HepG2 (cell line): ENCODE measurements around the gene ARL2. TPM values are rescaled to one million over a fixed set of nuclear protein-coding genes. Genes with fewer than 3 reads are reported as not detected.
A peak's percentile ranks its signal among the peaks of the same experiment; 100 is the strongest.

Experiments
- CHCHD3 ChIP-seq: sonication (generic); formaldehyde crosslinking; IDR thresholded peaks from 2 replicates; pipeline ENCODE4 v1.8.0; 2022; ENCODE audit warnings: mild to moderate bottlenecking, missing genetic modification reagents, moderate library complexity
- NFE2L1 ChIP-seq: sonication (generic); formaldehyde crosslinking; IDR thresholded peaks from 2 replicates; pipeline ENCODE4 v1.4.0; 2020; ENCODE audit warnings: missing genetic modification reagents, mild to moderate bottlenecking, borderline replicate concordance
- NR2F6 ChIP-seq, 2 experiments: IDR thresholded peaks; 2 replicates each; pipeline ENCODE4 v1.6.1; 2016; ENCODE audit warnings: antibody characterized with exemption in 1 of 2, mild to moderate bottlenecking in 1 of 2
- THAP11 ChIP-seq: IDR thresholded peaks from 2 replicates; pipeline ENCODE4 v1.6.1; 2016; ENCODE audit warnings: missing biosample characterization, missing genetic modification reagents
- ZBTB8A ChIP-seq: sonication (generic); formaldehyde crosslinking; IDR thresholded peaks from 2 replicates; pipeline ENCODE4 v1.4.0; 2020; ENCODE audit warnings: mild to moderate bottlenecking, low read depth, missing genetic modification reagents, borderline replicate concordance
- ZEB1 ChIP-seq: IDR thresholded peaks from 2 replicates; pipeline ENCODE4 v1.6.1; 2012; ENCODE audit warnings: mild to moderate bottlenecking, low read depth, inconsistent platforms; ENCODE audit not compliant: insufficient replicate concordance
- ZNF136 ChIP-seq: sonication (generic); formaldehyde crosslinking; IDR thresholded peaks from 2 replicates; pipeline ENCODE4 v1.8.1; 2022; ENCODE audit warnings: low read depth, mild to moderate bottlenecking, moderate library complexity, missing genetic modification reagents
- ZNF205 ChIP-seq: IDR thresholded peaks from 2 replicates; pipeline ENCODE4 v1.6.1; 2018; ENCODE audit warnings: missing biosample characterization, missing genetic modification reagents
- ZNF317 ChIP-seq: sonication (generic); formaldehyde crosslinking; IDR thresholded peaks from 2 replicates; pipeline ENCODE4 v1.5.0; 2020; ENCODE audit warnings: mild to moderate bottlenecking, missing genetic modification reagents
- ZNF326 ChIP-seq: sonication (generic); formaldehyde crosslinking; IDR thresholded peaks from 2 replicates; pipeline ENCODE4 v1.4.0; 2020; ENCODE audit warnings: missing genetic modification reagents, borderline replicate concordance
- ZNF44 ChIP-seq: sonication (generic); formaldehyde crosslinking; IDR thresholded peaks from 2 replicates; pipeline ENCODE4 v1.5.1; 2020; ENCODE audit warnings: mild to moderate bottlenecking, missing genetic modification reagents
- ZNF460 ChIP-seq: sonication (generic); formaldehyde crosslinking; IDR thresholded peaks from 2 replicates; pipeline ENCODE4 v1.5.1; 2020; ENCODE audit warnings: missing genetic modification reagents, mild to moderate bottlenecking, borderline replicate concordance
- ZNF543 ChIP-seq: sonication (generic); formaldehyde crosslinking; IDR thresholded peaks from 2 replicates; pipeline ENCODE4 v1.4.0; 2020; ENCODE audit warnings: mild to moderate bottlenecking, missing genetic modification reagents
- ZSCAN25 ChIP-seq: sonication (generic); formaldehyde crosslinking; IDR thresholded peaks from 2 replicates; pipeline ENCODE4 v1.8.0; 2022; ENCODE audit warnings: mild to moderate bottlenecking, missing genetic modification reagents
- polyA plus RNA-seq, 8 experiments: library from polyadenylated mRNA; depleted of rRNA in 3 of 8; stranded (reverse) in 7 of 8; unstranded in 1 of 8; fragments of >200 nt; fragmentation: Illumina TruSeq in 4 of 8; extraction: Trizol in 4 of 8; gene quantifications; 2 replicates each; pipeline versions ENCODE4 v1.2.1 to v1.2.3, GENCODE V29; 2011 to 2016; ENCODE audit warnings: low read depth in 4 of 8, missing spikeins in 1 of 8, mixed read lengths in 1 of 8; ENCODE audit not compliant: insufficient read depth in 1 of 8
- total RNA-seq, 5 experiments: library from RNA; depleted of rRNA; stranded (reverse); fragments of >200 nt; fragmentation: Illumina TruSeq; extraction: Trizol; gene quantifications; 2 replicates each; pipeline ENCODE4 v1.2.3, GENCODE V29; 2016; ENCODE audit warnings: low read depth in 1 of 5
- TF ChIP-seq, protein P1 (sequence below): sonication (generic); formaldehyde crosslinking; IDR thresholded peaks from 2 replicates; pipeline ENCODE4 v1.9.0; 2021; ENCODE audit warnings: missing genetic modification reagents, borderline replicate concordance
- TF ChIP-seq, protein P2 (sequence below): sonication (generic); formaldehyde crosslinking; IDR thresholded peaks from 2 replicates; pipeline ENCODE4 v1.5.1; 2020; ENCODE audit warnings: missing genetic modification reagents, mild to moderate bottlenecking, borderline replicate concordance
- TF ChIP-seq, protein P3 (sequence below): IDR thresholded peaks from 2 replicates; pipeline ENCODE4 v1.6.1; 2016; ENCODE audit warnings: mild to moderate bottlenecking, missing biosample characterization, missing genetic modification reagents
- TF ChIP-seq, protein P4 (sequence below): sonication (generic); formaldehyde crosslinking; IDR thresholded peaks from 2 replicates; pipeline ENCODE4 v1.9.0; 2021; ENCODE audit warnings: missing genetic modification reagents, borderline replicate concordance
- TF ChIP-seq, protein P5 (sequence below): sonication (generic); formaldehyde crosslinking; IDR thresholded peaks from 2 replicates; pipeline ENCODE4 v1.4.0; 2020; ENCODE audit warnings: mild to moderate bottlenecking, missing genetic modification reagents
- TF ChIP-seq, protein P6 (sequence below): sonication (generic); formaldehyde crosslinking; IDR thresholded peaks from 2 replicates; pipeline ENCODE4 v1.4.0; 2020; ENCODE audit warnings: missing genetic modification reagents

Gene ARL2
- total and polyA plus RNA-seq, 2 of the 13 experiments (the other 11 are each of a cell fraction or from before 2014, with no cell fraction given): 82.9 to 84.4 TPM

DNA sequence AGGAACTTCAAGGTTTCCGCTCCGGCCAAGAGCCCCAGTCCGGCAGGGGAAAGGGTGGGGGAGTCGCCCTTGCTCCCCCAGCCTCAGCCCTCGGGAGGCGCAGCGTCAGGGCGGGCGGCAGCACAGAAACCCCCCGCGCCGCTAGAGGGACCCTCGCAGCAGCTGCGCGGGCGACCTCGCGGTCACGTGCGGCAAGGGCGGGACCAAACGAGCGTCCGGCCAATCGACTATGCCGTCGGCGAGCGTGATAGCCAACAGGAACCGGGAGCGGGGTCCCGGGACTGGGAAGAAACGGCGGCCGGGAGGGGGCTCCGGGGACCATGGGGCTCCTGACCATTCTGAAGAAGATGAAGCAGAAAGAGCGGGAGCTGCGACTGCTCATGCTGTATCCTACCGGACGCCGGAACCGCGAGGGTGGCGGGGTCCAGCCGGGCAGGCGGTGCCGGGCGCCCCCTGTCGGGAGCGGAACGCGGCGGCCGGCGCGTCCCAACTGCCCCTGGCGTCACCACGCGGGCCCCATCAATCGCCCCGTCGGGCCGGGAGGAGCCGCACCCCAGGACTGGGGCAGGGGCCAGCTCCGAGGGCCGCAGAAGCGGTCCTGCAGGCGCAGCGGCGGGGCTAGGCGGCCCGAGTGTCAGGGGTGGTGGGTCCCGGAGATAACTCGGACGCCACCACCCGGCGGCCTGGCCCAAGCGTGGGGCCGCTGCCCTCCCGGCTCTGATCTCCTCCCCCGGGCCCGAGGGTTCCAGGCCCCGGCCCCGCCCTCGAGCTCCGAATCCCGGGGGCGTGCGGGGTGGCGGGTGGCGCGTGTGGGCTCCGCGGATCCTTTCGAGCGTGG, at the start of gene ARL2 (continued):
- TF ChIP-seq, protein P1, sequence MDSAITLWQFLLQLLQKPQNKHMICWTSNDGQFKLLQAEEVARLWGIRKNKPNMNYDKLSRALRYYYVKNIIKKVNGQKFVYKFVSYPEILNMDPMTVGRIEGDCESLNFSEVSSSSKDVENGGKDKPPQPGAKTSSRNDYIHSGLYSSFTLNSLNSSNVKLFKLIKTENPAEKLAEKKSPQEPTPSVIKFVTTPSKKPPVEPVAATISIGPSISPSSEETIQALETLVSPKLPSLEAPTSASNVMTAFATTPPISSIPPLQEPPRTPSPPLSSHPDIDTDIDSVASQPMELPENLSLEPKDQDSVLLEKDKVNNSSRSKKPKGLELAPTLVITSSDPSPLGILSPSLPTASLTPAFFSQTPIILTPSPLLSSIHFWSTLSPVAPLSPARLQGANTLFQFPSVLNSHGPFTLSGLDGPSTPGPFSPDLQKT (CRISPR knock-in tag): no peak
- TF ChIP-seq, protein P2, sequence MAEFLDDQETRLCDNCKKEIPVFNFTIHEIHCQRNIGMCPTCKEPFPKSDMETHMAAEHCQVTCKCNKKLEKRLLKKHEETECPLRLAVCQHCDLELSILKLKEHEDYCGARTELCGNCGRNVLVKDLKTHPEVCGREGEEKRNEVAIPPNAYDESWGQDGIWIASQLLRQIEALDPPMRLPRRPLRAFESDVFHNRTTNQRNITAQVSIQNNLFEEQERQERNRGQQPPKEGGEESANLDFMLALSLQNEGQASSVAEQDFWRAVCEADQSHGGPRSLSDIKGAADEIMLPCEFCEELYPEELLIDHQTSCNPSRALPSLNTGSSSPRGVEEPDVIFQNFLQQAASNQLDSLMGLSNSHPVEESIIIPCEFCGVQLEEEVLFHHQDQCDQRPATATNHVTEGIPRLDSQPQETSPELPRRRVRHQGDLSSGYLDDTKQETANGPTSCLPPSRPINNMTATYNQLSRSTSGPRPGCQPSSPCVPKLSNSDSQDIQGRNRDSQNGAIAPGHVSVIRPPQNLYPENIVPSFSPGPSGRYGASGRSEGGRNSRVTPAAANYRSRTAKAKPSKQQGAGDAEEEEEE (CRISPR knock-in tag): no peak
- TF ChIP-seq ZNF205 (CRISPR knock-in tag): 0 out of 2 replicates have a peak, but pooled peaks have one; percentile 6
- TF ChIP-seq ZNF44 (CRISPR knock-in tag): 0 out of 2 replicates have a peak, but pooled peaks have one; percentile 58
- TF ChIP-seq, protein P3, sequence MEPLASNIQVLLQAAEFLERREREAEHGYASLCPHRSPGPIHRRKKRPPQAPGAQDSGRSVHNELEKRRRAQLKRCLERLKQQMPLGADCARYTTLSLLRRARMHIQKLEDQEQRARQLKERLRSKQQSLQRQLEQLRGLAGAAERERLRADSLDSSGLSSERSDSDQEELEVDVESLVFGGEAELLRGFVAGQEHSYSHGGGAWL (CRISPR knock-in tag): peak; percentile 52
- TF ChIP-seq NFE2L1 (CRISPR knock-in tag): no peak
- TF ChIP-seq, protein P4, sequence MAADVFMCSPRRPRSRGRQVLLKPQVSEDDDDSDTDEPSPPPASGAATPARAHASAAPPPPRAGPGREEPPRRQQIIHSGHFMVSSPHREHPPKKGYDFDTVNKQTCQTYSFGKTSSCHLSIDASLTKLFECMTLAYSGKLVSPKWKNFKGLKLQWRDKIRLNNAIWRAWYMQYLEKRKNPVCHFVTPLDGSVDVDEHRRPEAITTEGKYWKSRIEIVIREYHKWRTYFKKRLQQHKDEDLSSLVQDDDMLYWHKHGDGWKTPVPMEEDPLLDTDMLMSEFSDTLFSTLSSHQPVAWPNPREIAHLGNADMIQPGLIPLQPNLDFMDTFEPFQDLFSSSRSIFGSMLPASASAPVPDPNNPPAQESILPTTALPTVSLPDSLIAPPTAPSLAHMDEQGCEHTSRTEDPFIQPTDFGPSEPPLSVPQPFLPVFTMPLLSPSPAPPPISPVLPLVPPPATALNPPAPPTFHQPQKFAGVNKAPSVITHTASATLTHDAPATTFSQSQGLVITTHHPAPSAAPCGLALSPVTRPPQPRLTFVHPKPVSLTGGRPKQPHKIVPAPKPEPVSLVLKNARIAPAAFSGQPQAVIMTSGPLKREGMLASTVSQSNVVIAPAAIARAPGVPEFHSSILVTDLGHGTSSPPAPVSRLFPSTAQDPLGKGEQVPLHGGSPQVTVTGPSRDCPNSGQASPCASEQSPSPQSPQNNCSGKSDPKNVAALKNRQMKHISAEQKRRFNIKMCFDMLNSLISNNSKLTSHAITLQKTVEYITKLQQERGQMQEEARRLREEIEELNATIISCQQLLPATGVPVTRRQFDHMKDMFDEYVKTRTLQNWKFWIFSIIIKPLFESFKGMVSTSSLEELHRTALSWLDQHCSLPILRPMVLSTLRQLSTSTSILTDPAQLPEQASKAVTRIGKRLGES (CRISPR knock-in tag): no peak
- TF ChIP-seq ZNF317 (CRISPR knock-in tag): peak; percentile 50; the same call in 1 of the 2 replicates
- TF ChIP-seq, protein P5, sequence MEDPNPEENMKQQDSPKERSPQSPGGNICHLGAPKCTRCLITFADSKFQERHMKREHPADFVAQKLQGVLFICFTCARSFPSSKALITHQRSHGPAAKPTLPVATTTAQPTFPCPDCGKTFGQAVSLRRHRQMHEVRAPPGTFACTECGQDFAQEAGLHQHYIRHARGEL (CRISPR knock-in tag): peak; percentile 82; the same call in 1 of the 2 replicates
- TF ChIP-seq NR2F6 (IDR thresholded peaks at IDR 0.05): no peak
- TF ChIP-seq NR2F6 (CRISPR knock-in tag; IDR thresholded peaks at IDR 0.05): peak; percentile 43; the same call in 1 of the 2 replicates
- no peak for TF ChIP-seq ZNF460 (CRISPR knock-in tag)
- TF ChIP-seq ZNF543 (CRISPR knock-in tag): no peak; the same call in none of the 2 replicates
- TF ChIP-seq ZSCAN25 (CRISPR knock-in tag): peak; percentile 92
- no peak for TF ChIP-seq ZNF136 (CRISPR knock-in tag)
- no peak for TF ChIP-seq CHCHD3
- TF ChIP-seq THAP11 (CRISPR knock-in tag): peak; percentile 77
- no peak; the same call in 1 of the 2 replicates for TF ChIP-seq ZBTB8A (CRISPR knock-in tag)
- no peak for TF ChIP-seq ZEB1
- TF ChIP-seq, protein P6, sequence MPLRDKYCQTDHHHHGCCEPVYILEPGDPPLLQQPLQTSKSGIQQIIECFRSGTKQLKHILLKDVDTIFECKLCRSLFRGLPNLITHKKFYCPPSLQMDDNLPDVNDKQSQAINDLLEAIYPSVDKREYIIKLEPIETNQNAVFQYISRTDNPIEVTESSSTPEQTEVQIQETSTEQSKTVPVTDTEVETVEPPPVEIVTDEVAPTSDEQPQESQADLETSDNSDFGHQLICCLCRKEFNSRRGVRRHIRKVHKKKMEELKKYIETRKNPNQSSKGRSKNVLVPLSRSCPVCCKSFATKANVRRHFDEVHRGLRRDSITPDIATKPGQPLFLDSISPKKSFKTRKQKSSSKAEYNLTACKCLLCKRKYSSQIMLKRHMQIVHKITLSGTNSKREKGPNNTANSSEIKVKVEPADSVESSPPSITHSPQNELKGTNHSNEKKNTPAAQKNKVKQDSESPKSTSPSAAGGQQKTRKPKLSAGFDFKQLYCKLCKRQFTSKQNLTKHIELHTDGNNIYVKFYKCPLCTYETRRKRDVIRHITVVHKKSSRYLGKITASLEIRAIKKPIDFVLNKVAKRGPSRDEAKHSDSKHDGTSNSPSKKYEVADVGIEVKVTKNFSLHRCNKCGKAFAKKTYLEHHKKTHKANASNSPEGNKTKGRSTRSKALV: no peak
- TF ChIP-seq ZNF326 (CRISPR knock-in tag): no peak
